Measurements from ENCODE around the gene TPI1. TPM values are rescaled to one million over a fixed set of nuclear protein-coding genes. Genes with fewer than 3 reads are reported as not detected.

Gene TPI1
- total RNA-seq, 4 donors from 2014 or later, result 360 to 671 (median 400) TPM

- Histone ChIP-seq H3K27me3 (no peaks in the 10 kb centered on the region), H3K4me3 (no peak overlapping the region), H3K27ac (no peak overlapping the region), H3K36me3 (peaks cover 0 to 37% (median 18%) of the 10 kb centered on the region in 4 donors), H3K9me3 (no peaks in the 10 kb centered on the region), H3K4me1 (peaks cover 10 to 22% (median 15%) of the 10 kb centered on the region in 4 donors)
- intact Hi-C loops (cut with DNase I; ENCODE audit: low total_unique reads), result no loop called here
- in situ Hi-C loops (cut with MboI; ENCODE audit: low pct_ligation_motif_present in 1 of 4, low pct_unique_long_range_greater_than_20kb in 1 of 4, low sequenced_read_pairs in 3 of 4), result no loop called here
- WGBS, 2 donors (ENCODE audit: low coverage in 1 of 2), result 88 to 93% methylated on average over 11 to 14 of the region's 14 CpGs
- DNase-seq, result no peak
- TF ChIP-seq CTCF (IDR thresholded peaks at IDR 0.05) (no peak), POLR2AphosphoS5 (IDR thresholded peaks at IDR 0.05) (no peak), EP300 (IDR thresholded peaks at IDR 0.05; ENCODE audit: low read depth) (no peak), POLR2A (IDR thresholded peaks at IDR 0.05) (no peak)
Measured at GRCh38 chr12:6855322-6855721, 12.0 kb upstream of the TPI1 start.

GRCh38 chr12:6858799-6859198 is 8.5 kb upstream of the TPI1 start:
- Histone ChIP-seq H3K36me3 (peaks cover 0 to 64% (median 27%) of the 10 kb centered on the region in 4 donors), H3K9me3 (no peaks in the 10 kb centered on the region), H3K4me1 (peaks cover 0 to 3% (median under 1%) of the 10 kb centered on the region in 4 donors), H3K4me3 (no peak overlapping the region), H3K27ac (no peak overlapping the region), H3K27me3 (no peaks in the 10 kb centered on the region)
- TF ChIP-seq POLR2AphosphoS5 (IDR thresholded peaks at IDR 0.05), result no peak
- TF ChIP-seq CTCF (IDR thresholded peaks at IDR 0.05), result no peak
- TF ChIP-seq POLR2A (IDR thresholded peaks at IDR 0.05), result no peak
- TF ChIP-seq EP300 (IDR thresholded peaks at IDR 0.05; ENCODE audit: low read depth), result no peak
- DNase-seq, result no peak
- intact Hi-C loops (cut with DNase I; ENCODE audit: low total_unique reads), result no loop called here
- in situ Hi-C loops (cut with MboI; ENCODE audit: low pct_ligation_motif_present in 1 of 4, low pct_unique_long_range_greater_than_20kb in 1 of 4, low sequenced_read_pairs in 3 of 4), result no loop called here
- WGBS, 2 donors (ENCODE audit: low coverage in 1 of 2), result 93 to 100% methylated on average over 1 to 2 of the region's 2 CpGs

- no peaks in the 10 kb centered on the region for H3K27me3 ChIP-seq
- WGBS, 2 donors (ENCODE audit: low coverage in 1 of 2), result 96% methylated on average over 9 of the region's 9 CpGs; no CpG with 5 or more reads in 1 of the 2 donors
- in situ Hi-C loops (cut with MboI; ENCODE audit: low pct_ligation_motif_present in 1 of 4, low pct_unique_long_range_greater_than_20kb in 1 of 4, low sequenced_read_pairs in 3 of 4) (no loop called here), intact Hi-C loops (cut with DNase I; ENCODE audit: low total_unique reads) (no loop called here)
- TF ChIP-seq POLR2A (IDR thresholded peaks at IDR 0.05), result no peak
- TF ChIP-seq POLR2AphosphoS5 (IDR thresholded peaks at IDR 0.05), result no peak
- no peak for TF ChIP-seq CTCF (IDR thresholded peaks at IDR 0.05)
- TF ChIP-seq EP300 (IDR thresholded peaks at IDR 0.05; ENCODE audit: low read depth), result no peak
- no peak for DNase-seq
- H3K27ac ChIP-seq, result no peak overlapping the region
- H3K36me3 ChIP-seq, result peaks cover 0 to 64% (median 27%) of the 10 kb centered on the region in 4 donors
- H3K4me3 ChIP-seq, result no peak overlapping the region
- no peaks in the 10 kb centered on the region for H3K9me3 ChIP-seq
- no peaks in the 10 kb centered on the region for H3K4me1 ChIP-seq
Measured at GRCh38 chr12:6860116-6860515, 7.2 kb upstream of the TPI1 start.

GRCh38 chr12:6860942-6861341 is 6.4 kb upstream of the TPI1 start:
- intact Hi-C loops (cut with DNase I; ENCODE audit: low total_unique reads), result no loop called here
- Histone ChIP-seq H3K4me1 (no peaks in the 10 kb centered on the region), H3K27ac (no peak overlapping the region), H3K36me3 (peaks cover 0 to 64% (median 27%) of the 10 kb centered on the region in 4 donors), H3K9me3 (no peaks in the 10 kb centered on the region), H3K4me3 (no peak overlapping the region), H3K27me3 (no peaks in the 10 kb centered on the region)
- no peak for TF ChIP-seq CTCF (IDR thresholded peaks at IDR 0.05)
- no peak for TF ChIP-seq EP300 (IDR thresholded peaks at IDR 0.05; ENCODE audit: low read depth)
- no peak for TF ChIP-seq POLR2AphosphoS5 (IDR thresholded peaks at IDR 0.05)
- TF ChIP-seq POLR2A (IDR thresholded peaks at IDR 0.05), result no peak
- WGBS, 2 donors (ENCODE audit: low coverage in 1 of 2), result 93 to 96% methylated on average over 2 to 7 of the region's 7 CpGs
- no peak for DNase-seq
- in situ Hi-C loops (cut with MboI; ENCODE audit: low pct_ligation_motif_present in 1 of 4, low pct_unique_long_range_greater_than_20kb in 1 of 4, low sequenced_read_pairs in 3 of 4), result no loop called here
